Liver (tissue), 9 donors: ENCODE data around the gene EEA1. TPM values are rescaled to one million over a fixed set of nuclear protein-coding genes. Genes with fewer than 3 reads are reported as not detected.

ENCODE experiments used
- DNase-seq: peaks from one replicate; pipeline ENCODE4 v3.0.0-alpha.2; 2017; ENCODE audit warnings: low spot score
- H3K27ac ChIP-seq, 2 donors: one replicate each; pipeline ENCODE4 v1.7.0; 2013; ENCODE audit warnings: inconsistent platforms in 2 of 2, low read length in 2 of 2, control low read depth in 1 of 2, low read depth in 1 of 2, mild to moderate bottlenecking in 1 of 2
- H3K27me3 ChIP-seq, 4 donors: one replicate each; pipeline versions ENCODE4 v1.6.1 to v1.7.0; 2013; ENCODE audit warnings: low read length in 3 of 4, inconsistent platforms in 1 of 4, mild to moderate bottlenecking in 1 of 4, moderate library complexity in 1 of 4; ENCODE audit not compliant: control insufficient read depth in 4 of 4, insufficient read depth in 4 of 4
- H3K36me3 ChIP-seq, 4 donors: one replicate each; pipeline versions ENCODE4 v1.6.1 to v1.7.0; 2013; ENCODE audit warnings: low read length in 3 of 4, mild to moderate bottlenecking in 3 of 4, low read depth in 1 of 4, moderate library complexity in 1 of 4; ENCODE audit not compliant: control insufficient read depth in 4 of 4, insufficient read depth in 3 of 4
- H3K4me1 ChIP-seq, 4 donors: one replicate each; pipeline versions ENCODE4 v1.6.1 to v1.7.0; 2013; ENCODE audit warnings: low read length in 3 of 4, mild to moderate bottlenecking in 3 of 4, moderate library complexity in 1 of 4; ENCODE audit not compliant: control insufficient read depth in 4 of 4, insufficient read depth in 4 of 4
- H3K4me3 ChIP-seq, 3 donors: one replicate each; pipeline versions ENCODE4 v1.6.1 to v1.7.0; 2013; ENCODE audit warnings: low read length in 3 of 3, control low read depth in 1 of 3, low read depth in 1 of 3, mild to moderate bottlenecking in 1 of 3
- H3K9ac ChIP-seq, 2 donors: one replicate each; pipeline ENCODE4 v1.7.0; 2013; ENCODE audit warnings: low read length in 2 of 2, mild to moderate bottlenecking in 2 of 2, moderate library complexity in 2 of 2, control low read depth in 1 of 2, low read depth in 1 of 2
- H3K9me3 ChIP-seq, 4 donors: one replicate each; pipeline versions ENCODE4 v1.6.1 to v1.7.0; 2013; ENCODE audit warnings: low read length in 3 of 4; ENCODE audit not compliant: control insufficient read depth in 4 of 4
- ATF3 ChIP-seq: IDR thresholded peaks from 2 replicates; pipeline ENCODE4 v1.6.1; 2016; ENCODE audit warnings: antibody characterized with exemption
- CTCF ChIP-seq: fragments of 150-350 bp; IDR thresholded peaks from 2 replicates; pipeline ENCODE4 v1.5.1; 2017; ENCODE audit warnings: improper control_type of control experiment, low read depth, low read length; ENCODE audit not compliant: missing input control
- EGR1 ChIP-seq, 2 donors: IDR thresholded peaks; 2 replicates each; pipeline ENCODE4 v1.6.1; 2016 to 2018; ENCODE audit warnings: antibody characterized with exemption in 2 of 2, low read depth in 2 of 2
- FOXA1 ChIP-seq: IDR thresholded peaks from 2 replicates; pipeline ENCODE4 v1.6.1; 2016; ENCODE audit warnings: antibody characterized with exemption
- FOXA2 ChIP-seq: IDR thresholded peaks from 2 replicates; pipeline ENCODE4 v1.6.1; 2016; ENCODE audit warnings: antibody characterized with exemption
- GABPA ChIP-seq, 2 donors: IDR thresholded peaks in 1 of 2; conservative IDR thresholded peaks in 1 of 2; 2 replicates each; pipeline ENCODE4 v1.6.1; 2016; ENCODE audit warnings: antibody characterized with exemption in 2 of 2, mild to moderate bottlenecking in 1 of 2, moderate library complexity in 1 of 2
- HNF4A ChIP-seq, 2 donors: conservative IDR thresholded peaks; 2 replicates each; pipeline ENCODE4 v1.6.1; 2016; ENCODE audit warnings: antibody characterized with exemption in 2 of 2, mild to moderate bottlenecking in 2 of 2
- HNF4G ChIP-seq: IDR thresholded peaks from 2 replicates; pipeline ENCODE4 v1.6.1; 2016; ENCODE audit warnings: antibody characterized with exemption
- JUND ChIP-seq, 2 donors: IDR thresholded peaks; 2 replicates each; pipeline ENCODE4 v1.6.1; 2016; ENCODE audit warnings: antibody characterized with exemption in 2 of 2
- MAX ChIP-seq: IDR thresholded peaks from 2 replicates; pipeline ENCODE4 v1.6.1; 2016; ENCODE audit warnings: antibody characterized with exemption
- NR2F2 ChIP-seq: IDR thresholded peaks from 2 replicates; pipeline ENCODE4 v1.6.1; 2016; ENCODE audit warnings: antibody characterized with exemption
- RAD21 ChIP-seq, 2 donors: IDR thresholded peaks; 2 replicates each; pipeline ENCODE4 v1.6.1; 2016; ENCODE audit warnings: antibody characterized with exemption in 2 of 2, mild to moderate bottlenecking in 2 of 2
- REST ChIP-seq: IDR thresholded peaks from 2 replicates; pipeline ENCODE4 v1.6.1; 2016; ENCODE audit warnings: antibody characterized with exemption, mild to moderate bottlenecking
- RXRA ChIP-seq, 2 donors: IDR thresholded peaks; 2 replicates each; pipeline ENCODE4 v1.6.1; 2017 to 2018; ENCODE audit warnings: antibody characterized with exemption in 2 of 2, mild to moderate bottlenecking in 1 of 2
- SP1 ChIP-seq: IDR thresholded peaks from 2 replicates; pipeline ENCODE4 v1.6.1; 2018; ENCODE audit warnings: antibody characterized with exemption, mild to moderate bottlenecking
- TAF1 ChIP-seq: conservative IDR thresholded peaks from 2 replicates; pipeline ENCODE4 v1.6.1; 2016; ENCODE audit warnings: antibody characterized with exemption, mild to moderate bottlenecking
- YY1 ChIP-seq: IDR thresholded peaks from 2 replicates; pipeline ENCODE4 v1.6.1; 2016; ENCODE audit warnings: antibody characterized with exemption, mild to moderate bottlenecking
- ZBTB33 ChIP-seq: IDR thresholded peaks from 2 replicates; pipeline ENCODE4 v1.6.1; 2016; ENCODE audit warnings: antibody characterized with exemption
- WGBS: extraction: QIAGEN DNeasy Blood & Tissue Kit; methylation state at CpG from one replicate; pipeline ENCODE4 v1.1.7; 2013; 5-methylcytosine and 5-hydroxymethylcytosine counted together
- polyA plus RNA-seq, 2 donors: library from polyadenylated mRNA; stranded (reverse) in 1 of 2; unstranded in 1 of 2; fragments of 200-250 nt in 1 of 2; fragments of >200 nt in 1 of 2; fragmentation: Nextera tagmentation in 1 of 2; extraction: Ambion mirVana in 1 of 2; gene quantifications; one replicate each; pipeline versions ENCODE4 v1.2.1 to v1.2.3, GENCODE V29; 2013 to 2015
- total RNA-seq, 2 donors: library from RNA; depleted of rRNA; stranded (reverse); fragments of >200 nt; gene quantifications; one replicate each; pipeline ENCODE4 v1.2.3, GENCODE V29; 2014
- donor health status: healthy.
- donor health status: healthy.
- donor health status: healthy.
- donor health status: healthy.
- donor health status: healthy.

Gene EEA1
- total and polyA plus RNA-seq, 4 donors: 2.5 to 15.8 (median 9.1) TPM

GRCh38 chr12:92848740-92849139 lies 80.4 kb downstream of the EEA1 start:
- no peak for DNase-seq
- H3K27ac ChIP-seq: no peak overlapping the region
- no peaks in the 10 kb centered on the region for H3K27me3 ChIP-seq
- no peak overlapping the region for H3K4me3 ChIP-seq
- 94% methylated on average over 3 of the region's 3 CpGs for WGBS
- no peak overlapping the region for H3K9ac ChIP-seq
- peaks cover 0 to 10% (median 8%) of the 10 kb centered on the region in 4 donors for H3K36me3 ChIP-seq
- no peaks in the 10 kb centered on the region for H3K4me1 ChIP-seq
- TF ChIP-seq EGR1 (IDR thresholded peaks at IDR 0.05; ENCODE audit: low read depth in 2 of 2): no peak
- TF ChIP-seq RAD21 (IDR thresholded peaks at IDR 0.05): no peak
- TF ChIP-seq NR2F2: no peak
- no peak for TF ChIP-seq FOXA1
- no peak for TF ChIP-seq SP1
- no peak for TF ChIP-seq HNF4A (conservative IDR thresholded peaks at IDR 0.05)
- no peak for TF ChIP-seq FOXA2
- no peak for TF ChIP-seq GABPA (IDR thresholded peaks at IDR 0.05 in 1 of 2, conservative IDR thresholded peaks at IDR 0.05 in 1 of 2)
- TF ChIP-seq ATF3: no peak
- no peak for TF ChIP-seq RXRA (IDR thresholded peaks at IDR 0.05)
- no peak for TF ChIP-seq MAX
- no peak for TF ChIP-seq CTCF
- TF ChIP-seq ZBTB33: no peak
- no peak for TF ChIP-seq JUND (IDR thresholded peaks at IDR 0.05)
- TF ChIP-seq REST: no peak
- TF ChIP-seq YY1: no peak
- no peak for TF ChIP-seq TAF1
- TF ChIP-seq HNF4G: no peak
- H3K9me3 ChIP-seq: no peaks in the 10 kb centered on the region
